Keratinocyte (primary cell): ENCODE results near the gene MUC5B. TPM values are rescaled to one million over a fixed set of nuclear protein-coding genes. Genes with fewer than 3 reads are reported as not detected.

Source experiments
- DNase-seq: peaks from one replicate; pipeline ENCODE4 v3.0.0-alpha.2; 2011; ENCODE audit warnings: low read depth, missing footprints, low spot score
- FAIRE-seq: peaks from 2 replicates; lab custom pipeline; 2011; peaks lifted over from hg19 to GRCh38; lab: Jason Lieb, UNC
- H2AFZ ChIP-seq: 2 replicates; pipeline ENCODE4 v1.6.0; 2012; ENCODE audit warnings: low read length, control low read depth, inconsistent platforms; ENCODE audit not compliant: control insufficient read depth
- H3K27ac ChIP-seq: 2 replicates; pipeline ENCODE4 v1.5.1; 2011; ENCODE audit warnings: low read length; ENCODE audit not compliant: control insufficient read depth, insufficient read depth
- H3K27me3 ChIP-seq: 3 replicates; pipeline ENCODE4 v1.6.0; 2011; ENCODE audit warnings: low read length; ENCODE audit not compliant: control insufficient read depth, insufficient read depth; ENCODE audit errors: extremely low read depth
- H3K36me3 ChIP-seq, 2 experiments: 2 replicates in 1 of 2; 3 replicates in 1 of 2; pipeline ENCODE4 v1.5.1; 2011; ENCODE audit warnings: low read length in 2 of 2, mild to moderate bottlenecking in 1 of 2; ENCODE audit not compliant: control insufficient read depth in 2 of 2, insufficient read depth in 2 of 2; ENCODE audit errors: extremely low read depth in 1 of 2
- H3K4me1 ChIP-seq: 3 replicates; pipeline ENCODE4 v1.5.1; 2011; ENCODE audit warnings: low read length; ENCODE audit not compliant: control insufficient read depth, insufficient read depth; ENCODE audit errors: extremely low read depth
- H3K4me2 ChIP-seq: 3 replicates; pipeline ENCODE4 v1.6.0; 2011; ENCODE audit warnings: low read depth, low read length; ENCODE audit not compliant: control insufficient read depth, insufficient read depth; ENCODE audit errors: extremely low read depth
- H3K4me3 ChIP-seq, 3 experiments: fragments of 200-600 bp in 1 of 3; sonication (generic) in 1 of 3; 2 replicates in 2 of 3; 3 replicates in 1 of 3; pipeline ENCODE4 v1.5.1; 2011 to 2016; ENCODE audit warnings: low read length in 3 of 3, mild to moderate bottlenecking in 3 of 3, control low read depth in 2 of 3, inconsistent platforms in 1 of 3, low read depth in 1 of 3, mixed read lengths in 1 of 3, mixed run types in 1 of 3, moderate library complexity in 1 of 3; ENCODE audit not compliant: control insufficient read depth in 2 of 3, insufficient read depth in 2 of 3; ENCODE audit errors: extremely low read depth in 1 of 3
- H3K79me2 ChIP-seq: 2 replicates; pipeline ENCODE4 v1.6.0; 2012; ENCODE audit warnings: low read length; ENCODE audit not compliant: control insufficient read depth, insufficient read depth
- H3K9ac ChIP-seq: 3 replicates; pipeline ENCODE4 v1.6.0; 2011; ENCODE audit warnings: low read length; ENCODE audit not compliant: control insufficient read depth, insufficient read depth; ENCODE audit errors: extremely low read depth
- H3K9me1 ChIP-seq: 3 replicates; pipeline ENCODE4 v1.6.0; 2011; ENCODE audit warnings: low read length; ENCODE audit not compliant: control insufficient read depth, insufficient read depth; ENCODE audit errors: extremely low read depth
- H3K9me3 ChIP-seq: 2 replicates; pipeline ENCODE4 v1.5.1; 2012; ENCODE audit warnings: low read depth, low read length; ENCODE audit not compliant: control insufficient read depth
- H4K20me1 ChIP-seq: 3 replicates; pipeline ENCODE4 v1.6.0; 2011; ENCODE audit warnings: low read length; ENCODE audit not compliant: control insufficient read depth, insufficient read depth; ENCODE audit errors: extremely low read depth
- CTCF ChIP-seq, 3 experiments: IDR thresholded peaks in 1 of 3; conservative IDR thresholded peaks in 1 of 3; optimal IDR thresholded peaks in 1 of 3; 2 replicates in 2 of 3; 3 replicates in 1 of 3; pipeline versions ENCODE3 to v1.5.1; 2011; ENCODE audit warnings: low read length in 3 of 3, mild to moderate bottlenecking in 3 of 3, moderate library complexity in 2 of 3, control low read depth in 1 of 3, inconsistent platforms in 1 of 3; ENCODE audit not compliant: insufficient read depth in 2 of 3; ENCODE audit errors: extremely low read depth in 1 of 3
- EZH2 ChIP-seq: IDR thresholded peaks from one replicate; pipeline ENCODE4 v1.6.1; 2012; ENCODE audit warnings: inconsistent platforms, mild to moderate bottlenecking, low read length, moderate library complexity
- dilution Hi-C: fragments of 300-500 bp; cut with MboI; formaldehyde crosslinking; loops from one replicate; pipeline ENCODE4 v1.7.0; 2020; ENCODE audit warnings: low sequenced_read_pairs; ENCODE audit not compliant: extremely low pct_ligation_motif_present
- polyA plus RNA-seq, 5 experiments: library from polyadenylated mRNA; depleted of rRNA in 3 of 5; stranded (reverse) in 3 of 5; stranded (forward) in 1 of 5; unstranded in 1 of 5; fragments of >200 nt; gene quantifications; 1 replicate in 1 of 5; 2 replicates in 3 of 5; 3 replicates in 1 of 5; pipeline versions ENCODE4 v1.2.1 to v1.2.3, GENCODE V29; 2011 to 2012; ENCODE audit warnings: missing spikeins in 2 of 5, low read depth in 1 of 5, low replicate concordance in 1 of 5

The MUC5B gene
- polyA plus RNA-seq, 1 donor (not counting 4 experiments of a cell fraction or from before 2014, with no cell fraction given), result not detected

- Histone ChIP-seq H3K36me3 (no peaks in the 10 kb centered on the region), H3K4me3 (no peak overlapping the region), H3K4me2 (no peak overlapping the region), H4K20me1 (no peaks in the 10 kb centered on the region), H3K9me1 (no peaks in the 10 kb centered on the region), H3K4me1 (peaks cover 6% of the 10 kb centered on the region), H3K9ac (no peak overlapping the region), H2AFZ (no peak overlapping the region), H3K27me3 (no peaks in the 10 kb centered on the region), H3K79me2 (no peaks in the 10 kb centered on the region), H3K9me3 (no peaks in the 10 kb centered on the region), H3K27ac (no peak overlapping the region)
- dilution Hi-C loops, result no loop called here
- DNase-seq, result no peak
- no peak for TF ChIP-seq CTCF (optimal IDR thresholded peaks at IDR 0.05 in 1 of 3, IDR thresholded peaks at IDR 0.05 in 1 of 3, conservative IDR thresholded peaks at IDR 0.05 in 1 of 3; ENCODE audit: extremely low read depth in 1 of 3, insufficient read depth in 2 of 3, low read length in 3 of 3)
- no peak for TF ChIP-seq EZH2
- FAIRE-seq, result no peak
These were observed 37.2 kb downstream of the MUC5B start for GRCh38 chr11:1260023-1260501.

GRCh38 chr11:1260620-1261019 is 37.8 kb downstream of the MUC5B start:
- dilution Hi-C loops, result no loop called here

More at GRCh38 chr11:1260620-1261019, 37.8 kb downstream of the MUC5B start:
- H4K20me1 ChIP-seq, result no peaks in the 10 kb centered on the region
- peaks cover 6% of the 10 kb centered on the region for H3K4me1 ChIP-seq
- H3K9me1 ChIP-seq, result no peaks in the 10 kb centered on the region
- no peaks in the 10 kb centered on the region for H3K27me3 ChIP-seq
- H3K9me3 ChIP-seq, result no peaks in the 10 kb centered on the region
- no peak overlapping the region for H2AFZ ChIP-seq
- FAIRE-seq (no peak), DNase-seq (no peak)
- no peak overlapping the region for H3K9ac ChIP-seq
- H3K27ac ChIP-seq, result no peak overlapping the region
- no peak overlapping the region for H3K4me3 ChIP-seq
- no peaks in the 10 kb centered on the region for H3K79me2 ChIP-seq
- no peak for TF ChIP-seq CTCF (optimal IDR thresholded peaks at IDR 0.05 in 1 of 3, IDR thresholded peaks at IDR 0.05 in 1 of 3, conservative IDR thresholded peaks at IDR 0.05 in 1 of 3; ENCODE audit: extremely low read depth in 1 of 3, insufficient read depth in 2 of 3, low read length in 3 of 3)
- no peak for TF ChIP-seq EZH2
- H3K36me3 ChIP-seq, result no peaks in the 10 kb centered on the region
- H3K4me2 ChIP-seq, result no peak overlapping the region
